ENCODE data around the gene ELOVL2. TPM values are rescaled to one million over a fixed set of nuclear protein-coding genes. Genes with fewer than 3 reads are reported as not detected.

The ELOVL2 gene
- total RNA-seq, 1 donor from 2014 or later, result 2.4 TPM

DNA sequence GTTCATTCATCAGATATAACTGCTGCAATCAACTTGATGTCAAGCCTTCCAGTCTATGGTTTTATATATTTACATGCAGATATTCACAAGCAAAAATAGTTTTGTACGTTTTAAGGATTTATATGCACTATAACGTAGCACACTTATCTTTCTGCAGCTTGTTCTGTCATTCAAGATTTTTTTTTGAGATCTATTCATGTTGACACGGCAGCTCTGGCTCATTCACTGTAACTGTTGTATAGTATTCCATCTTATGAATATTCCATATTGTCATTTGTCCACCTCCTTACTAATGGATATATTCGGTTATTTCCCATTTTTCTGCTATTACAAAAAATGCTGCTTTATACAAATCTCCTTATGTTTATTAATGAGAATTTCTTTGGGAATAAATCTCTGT lies 13.2 kb downstream of the ELOVL2 start:
- intact Hi-C loops (cut with DNase I), result no loop called here
- DNase-seq (ENCODE audit: missing footprints) (no peak), ATAC-seq (no peak)

DNA sequence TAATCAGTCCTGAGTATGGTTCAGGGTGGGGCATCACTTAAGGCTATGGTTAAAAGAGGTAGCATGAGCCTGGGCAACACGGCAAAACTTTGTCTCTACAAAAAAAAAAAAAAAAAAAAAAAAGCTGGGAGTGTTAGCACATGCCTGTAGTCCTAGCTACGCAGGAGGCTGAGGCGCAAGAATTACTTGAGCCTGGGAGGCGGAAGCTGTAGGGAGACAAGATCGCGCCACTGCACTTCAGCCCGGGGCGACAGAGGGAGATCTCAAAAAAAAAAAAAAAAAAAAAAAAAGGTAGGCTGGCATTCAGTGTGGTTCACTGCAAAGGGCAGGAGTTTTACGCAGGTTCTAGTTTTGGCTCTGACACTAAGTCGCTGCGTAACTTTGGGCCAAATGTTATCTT lies 15.1 kb downstream of the ELOVL2 start:
- intact Hi-C loops (cut with DNase I), result no loop called here
- no peak for ATAC-seq
- DNase-seq (ENCODE audit: missing footprints), result no peak

DNA sequence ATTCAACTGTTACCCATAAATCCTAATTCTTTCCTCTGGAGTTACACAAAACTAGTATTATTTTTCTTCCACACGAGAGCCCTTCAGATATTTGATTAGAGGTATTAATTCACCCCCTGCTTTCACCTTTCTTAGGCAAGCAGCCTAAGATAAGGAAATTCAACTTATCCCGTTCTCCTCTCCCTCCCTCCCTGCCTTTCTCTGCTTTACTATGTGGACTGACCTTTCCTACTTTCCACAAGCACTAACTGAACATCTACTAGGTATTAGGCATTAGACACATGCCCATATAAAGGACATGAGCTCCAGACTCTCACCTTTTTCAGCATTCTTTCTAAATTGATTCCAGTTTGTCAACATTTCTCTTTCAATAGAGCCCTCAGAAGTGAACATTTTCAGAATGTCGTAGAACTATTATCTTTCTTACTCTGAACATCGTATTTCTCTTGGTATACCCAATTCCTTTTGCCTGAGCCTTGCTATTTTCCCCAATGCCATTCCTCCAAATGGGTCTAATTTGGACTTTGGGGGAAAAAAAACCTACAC lies 16.5 kb downstream of the ELOVL2 start:
- DNase-seq (ENCODE audit: missing footprints) (no peak), ATAC-seq (no peak)
- intact Hi-C loops (cut with DNase I), result no loop called here

GRCh38 chr6:11025921-11026635 lies 18.0 kb downstream of the ELOVL2 start:
- peak; percentile 71 for ATAC-seq
- DNase-seq (ENCODE audit: missing footprints), result no peak
- intact Hi-C loops (cut with DNase I), result no loop called here

DNA sequence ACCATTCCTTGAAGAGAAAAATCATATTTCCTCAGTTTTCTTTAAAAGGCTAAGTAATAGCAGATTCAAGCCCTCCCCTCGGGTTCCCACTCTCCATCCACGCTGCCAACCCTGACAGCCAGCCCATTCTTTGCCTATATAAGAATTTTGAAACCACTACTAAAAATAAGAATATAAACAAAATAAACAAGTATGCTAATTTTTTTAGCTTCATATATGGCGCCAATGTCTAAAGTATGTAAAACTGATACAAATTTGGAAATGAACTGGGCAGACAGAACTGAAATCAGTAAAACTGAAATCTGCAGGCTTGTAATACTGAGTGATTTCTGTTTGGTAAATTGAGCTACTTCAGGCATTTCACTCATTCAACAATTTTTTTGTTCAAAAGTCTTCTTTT lies 19.0 kb downstream of the ELOVL2 start:
- ATAC-seq, result no peak
- intact Hi-C loops (cut with DNase I), result no loop called here
- no peak for DNase-seq (ENCODE audit: missing footprints)

GRCh38 chr6:11023032-11023431 lies 21.1 kb downstream of the ELOVL2 start:
- ATAC-seq, result peak; percentile 72
- no peak for DNase-seq (ENCODE audit: missing footprints)
- intact Hi-C loops (cut with DNase I), result no loop called here

- intact Hi-C loops (cut with DNase I), result no loop called here
- DNase-seq (ENCODE audit: missing footprints), result no peak
- no peak for ATAC-seq
Measured at GRCh38 chr6:11021714-11022113, 22.4 kb downstream of the ELOVL2 start.

GRCh38 chr6:11021003-11021402 lies 23.1 kb downstream of the ELOVL2 start:
- ATAC-seq (peak; percentile 68), DNase-seq (ENCODE audit: missing footprints) (no peak)
- intact Hi-C loops (cut with DNase I), result no loop called here

DNA sequence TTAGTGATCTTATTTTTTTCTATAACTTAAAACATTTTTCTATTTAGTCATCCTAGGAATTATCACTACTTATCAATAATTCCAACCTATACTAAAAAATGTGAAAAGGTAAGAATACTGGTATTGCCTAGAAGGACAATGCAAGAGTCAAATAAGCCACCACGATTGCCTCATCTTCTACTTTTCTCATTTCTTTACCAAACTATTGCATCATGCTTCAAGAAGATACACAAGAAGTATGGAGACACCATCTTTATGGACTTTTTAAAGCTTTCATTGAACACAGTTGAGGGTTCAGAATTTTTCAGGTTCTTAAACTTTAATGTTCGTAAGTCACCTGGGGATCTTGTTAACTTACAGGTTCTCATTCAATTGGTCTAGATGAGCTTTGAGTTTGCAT lies 25.9 kb downstream of the ELOVL2 start:
- DNase-seq (ENCODE audit: missing footprints), result no peak
- ATAC-seq, result no peak
- intact Hi-C loops (cut with DNase I), result no loop called here

DNA sequence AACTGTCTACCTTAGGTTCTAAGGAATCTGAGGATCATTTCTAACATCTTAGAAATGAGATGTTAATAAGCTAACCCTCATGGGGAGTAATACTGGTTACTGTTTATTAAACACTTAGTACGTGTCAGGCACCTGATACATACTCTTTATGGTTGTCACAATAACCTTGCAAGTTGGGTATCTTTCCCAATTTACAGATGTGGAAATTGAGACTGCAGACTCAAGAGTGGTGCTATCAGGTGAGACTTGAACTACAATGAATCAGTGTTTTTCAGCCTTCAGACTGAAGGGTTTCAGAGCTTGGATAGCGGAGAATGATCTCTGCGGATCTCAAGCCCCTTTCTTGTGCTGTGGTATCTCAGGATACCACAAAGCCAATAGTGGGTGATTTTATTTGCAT lies 27.0 kb downstream of the ELOVL2 start:
- DNase-seq (ENCODE audit: missing footprints), result no peak
- intact Hi-C loops (cut with DNase I), result no loop called here
- no peak for ATAC-seq

DNA sequence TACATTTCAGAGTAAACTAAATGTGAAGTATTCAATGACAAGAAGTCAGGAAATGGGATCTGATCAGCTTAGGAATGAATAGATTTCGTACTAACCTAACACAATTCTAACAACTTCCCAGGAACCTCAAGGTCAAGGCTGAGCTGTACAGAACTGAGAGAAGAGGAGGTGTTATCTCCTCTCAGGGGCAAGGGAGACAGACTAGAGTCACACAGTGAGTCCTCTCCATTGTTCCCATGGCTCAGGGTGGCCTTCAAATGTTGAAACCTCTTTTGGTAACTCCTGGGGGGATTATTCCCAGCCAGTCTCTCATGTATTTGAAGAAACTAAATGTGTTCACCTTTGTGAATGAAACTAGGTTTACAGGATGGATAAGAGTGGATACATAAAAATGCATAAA lies 27.7 kb downstream of the ELOVL2 start:
- DNase-seq (ENCODE audit: missing footprints) (no peak), ATAC-seq (no peak)
- intact Hi-C loops (cut with DNase I), result no loop called here

DNA sequence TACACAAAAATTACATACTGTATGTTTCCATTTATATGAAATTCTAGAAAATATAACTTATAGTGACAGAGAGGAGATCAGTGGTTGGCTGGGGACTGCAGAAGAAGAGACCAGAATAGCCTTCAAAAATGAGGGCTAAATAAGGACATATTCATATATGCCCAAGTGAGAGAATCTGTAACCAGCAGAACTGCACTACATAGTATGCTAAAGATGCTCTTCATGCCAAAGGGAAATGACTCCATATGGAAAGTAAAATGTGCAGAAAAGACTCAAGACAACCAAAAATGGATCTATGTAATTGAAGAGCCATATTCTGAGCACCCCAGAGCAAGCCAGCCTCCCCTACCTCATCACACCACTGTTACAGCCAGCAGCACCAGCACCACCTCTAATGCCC lies 29.0 kb downstream of the ELOVL2 start:
- no peak for DNase-seq (ENCODE audit: missing footprints)
- intact Hi-C loops (cut with DNase I), result no loop called here
- no peak for ATAC-seq

- DNase-seq (ENCODE audit: missing footprints) (no peak), ATAC-seq (no peak)
- intact Hi-C loops (cut with DNase I), result no loop called here
Measured at GRCh38 chr6:11013721-11014070, 30.4 kb downstream of the ELOVL2 start.

DNA sequence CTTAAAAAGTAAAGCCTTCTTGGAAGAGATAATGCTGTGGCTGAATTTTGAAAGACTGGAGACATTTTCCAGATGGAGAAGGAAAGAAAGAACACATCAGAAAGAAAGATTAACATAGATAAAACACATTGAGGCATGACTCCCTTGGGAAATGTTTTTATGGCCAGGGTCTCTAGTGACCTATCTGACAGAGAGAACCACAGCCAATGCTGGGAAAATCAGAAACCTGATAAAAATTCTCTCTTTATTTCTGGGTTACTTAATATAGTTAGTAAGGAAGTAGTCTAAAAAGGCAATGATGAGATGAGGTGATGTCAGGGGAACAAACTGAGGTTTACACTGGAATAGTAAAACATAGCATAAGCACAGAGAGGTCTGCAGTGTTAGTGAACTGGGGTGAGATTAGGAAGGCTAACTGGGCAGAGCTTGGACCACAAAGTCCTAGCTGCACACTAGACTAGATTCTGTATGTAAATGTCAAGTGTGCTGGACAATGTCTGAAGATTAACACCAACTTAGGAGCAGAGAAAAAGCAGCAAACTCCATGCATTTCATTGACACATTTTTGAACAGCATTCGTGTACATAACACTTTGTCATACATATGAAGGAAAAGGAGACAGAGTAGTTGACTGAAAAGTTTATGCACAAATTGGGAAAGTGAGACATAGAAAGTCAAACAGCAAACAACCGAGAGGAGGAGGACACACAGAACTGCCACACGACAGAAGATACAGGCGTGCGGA lies 31.0 kb downstream of the ELOVL2 start:
- peak; percentile 27 for ATAC-seq
- intact Hi-C loops (cut with DNase I), result no loop called here
- no peak for DNase-seq (ENCODE audit: missing footprints)

GRCh38 chr6:11012295-11012754 lies 31.8 kb downstream of the ELOVL2 start:
- DNase-seq (ENCODE audit: missing footprints) (no peak), ATAC-seq (no peak)
- intact Hi-C loops (cut with DNase I), result no loop called here

DNA sequence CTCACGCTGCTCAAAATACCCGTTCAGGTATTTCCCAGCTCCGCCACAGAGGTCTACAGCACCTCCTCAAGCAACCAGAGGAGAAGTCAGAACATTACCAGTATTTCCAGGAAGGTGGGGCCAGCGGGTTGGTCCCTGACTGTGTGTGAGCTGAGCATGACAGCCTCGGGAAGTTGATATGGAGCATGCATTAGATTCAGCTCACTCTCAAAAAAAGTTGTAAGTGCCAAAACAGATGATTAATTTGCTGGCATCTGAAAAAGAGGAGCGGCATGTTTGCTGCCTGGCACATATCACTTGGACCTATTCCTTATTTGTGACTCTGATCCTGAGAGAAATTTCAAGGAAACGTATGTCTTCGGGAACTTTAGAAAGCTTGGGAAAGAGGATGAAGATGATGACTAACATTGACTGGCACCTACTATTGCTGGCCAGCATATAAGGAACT lies 32.3 kb downstream of the ELOVL2 start:
- ATAC-seq, result peak; percentile 54
- DNase-seq (ENCODE audit: missing footprints), result no peak
- intact Hi-C loops (cut with DNase I), result no loop called here

- intact Hi-C loops (cut with DNase I), result no loop called here
- DNase-seq (ENCODE audit: missing footprints) (no peak), ATAC-seq (no peak)
Measured at GRCh38 chr6:11009353-11009752, 34.8 kb downstream of the ELOVL2 start.

GRCh38 chr6:11008821-11009220 lies 35.3 kb downstream of the ELOVL2 start:
- intact Hi-C loops (cut with DNase I), result no loop called here
- no peak for DNase-seq (ENCODE audit: missing footprints)
- ATAC-seq, result peak; percentile 21

DNA sequence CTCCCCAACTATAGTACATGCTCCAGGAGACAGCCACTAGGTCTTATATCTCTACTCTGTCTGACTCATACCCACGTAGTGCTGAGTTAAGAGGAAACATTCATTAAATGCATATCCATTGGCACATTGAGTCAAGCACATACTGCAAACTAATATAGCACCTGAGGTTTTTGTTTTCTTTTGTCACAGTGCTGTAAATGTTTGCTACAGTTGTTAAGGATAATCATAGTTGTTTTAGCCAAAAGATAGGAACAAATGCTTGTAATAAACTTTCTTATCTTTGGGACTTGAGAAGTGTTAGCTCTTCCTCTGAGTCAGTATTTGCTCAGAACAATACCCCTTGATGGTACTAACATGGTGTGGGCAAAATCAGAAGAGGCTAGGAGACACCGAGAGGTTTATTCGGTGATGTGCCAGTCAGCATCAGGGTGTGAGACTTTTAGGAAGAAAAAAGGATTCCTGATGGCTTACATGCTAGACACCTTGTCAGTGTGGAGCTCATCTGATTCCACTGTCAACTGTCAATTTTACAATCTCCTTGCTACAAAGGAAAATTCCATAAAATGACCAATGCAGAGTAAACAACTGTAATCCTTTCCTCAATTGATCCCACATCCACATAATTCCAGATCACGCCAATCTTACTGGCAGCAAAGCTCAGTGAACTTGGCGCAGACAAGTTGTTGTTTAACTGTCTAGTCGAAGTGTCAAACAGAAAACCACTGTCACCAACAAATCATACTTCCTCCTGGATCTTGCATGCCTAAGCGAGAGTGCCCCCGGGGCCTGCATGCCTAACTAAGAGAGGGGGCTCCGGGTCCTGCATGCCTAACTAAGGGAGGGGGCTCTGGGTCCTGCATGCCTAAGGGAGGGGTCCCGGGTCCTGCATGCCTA lies 36.1 kb downstream of the ELOVL2 start:
- ATAC-seq, result no peak
- no peak for DNase-seq (ENCODE audit: missing footprints)
- intact Hi-C loops (cut with DNase I), result no loop called here
